NCI-H2171 (cell line): ENCODE data around the gene SYNJ2.

Experiments used
- DNase-seq: peaks from one replicate; lab custom pipeline; 2025; lab: John Stamatoyannopoulos, UW

SYNJ2 gene

GRCh38 chr6:158027590-158028285 is 46.1 kb downstream of the SYNJ2 start:
- no peak for DNase-seq

- no peak for DNase-seq
These were observed 46.8 kb downstream of the SYNJ2 start for GRCh38 chr6:158028421-158028820.

- DNase-seq: no peak
These were observed 47.2 kb downstream of the SYNJ2 start for GRCh38 chr6:158028876-158029275.

GRCh38 chr6:158029668-158030230 is 48.1 kb downstream of the SYNJ2 start:
- DNase-seq: no peak

GRCh38 chr6:158030380-158031300 is 49.0 kb downstream of the SYNJ2 start:
- peak; percentile 13 for DNase-seq

GRCh38 chr6:158031381-158032353 is 50.0 kb downstream of the SYNJ2 start:
- no peak for DNase-seq

GRCh38 chr6:158032354-158032733 is 50.7 kb downstream of the SYNJ2 start:
- no peak for DNase-seq

- no peak for DNase-seq
These were observed 51.6 kb downstream of the SYNJ2 start for GRCh38 chr6:158033077-158033750.

GRCh38 chr6:158033751-158034702 is 52.4 kb downstream of the SYNJ2 start:
- no peak for DNase-seq

- no peak for DNase-seq
These were observed 54.6 kb downstream of the SYNJ2 start for GRCh38 chr6:158036261-158036660.

- DNase-seq: no peak
These were observed 55.4 kb downstream of the SYNJ2 start for GRCh38 chr6:158037021-158037420.

GRCh38 chr6:158037771-158038170 is 56.1 kb downstream of the SYNJ2 start:
- DNase-seq: no peak

- no peak for DNase-seq
These were observed 56.9 kb downstream of the SYNJ2 start for GRCh38 chr6:158038291-158039177.

GRCh38 chr6:158039178-158039557 is 57.5 kb downstream of the SYNJ2 start:
- DNase-seq: no peak

GRCh38 chr6:158039571-158040050 is 57.9 kb downstream of the SYNJ2 start:
- no peak for DNase-seq

GRCh38 chr6:158040051-158040803 is 58.6 kb downstream of the SYNJ2 start:
- DNase-seq: no peak

- no peak for DNase-seq
These were observed 59.2 kb downstream of the SYNJ2 start for GRCh38 chr6:158040804-158041347.

- DNase-seq: no peak
These were observed 59.7 kb downstream of the SYNJ2 start for GRCh38 chr6:158041370-158041769.
